BLaER1 treated with 17β-estradiol and CSF1 and Interleukin-3, amounts not matched to agents 10 nM and 100 nM (cell line): ENCODE measurements around the gene MTHFD1L.

ENCODE experiments used
- H3K27ac ChIP-seq, 11 experiments: shearing (Covaris generic); formaldehyde crosslinking; 2 replicates each; pipeline ENCODE4 v1.8.1; 2022
- H3K27me3 ChIP-seq, 11 experiments: shearing (Covaris generic); formaldehyde crosslinking; 2 replicates each; pipeline ENCODE4 v1.8.1; 2022
- H3K36me3 ChIP-seq, 11 experiments: shearing (Covaris generic); formaldehyde crosslinking; 2 replicates each; pipeline ENCODE4 v1.8.1; 2022
- H3K4me1 ChIP-seq, 10 experiments: shearing (Covaris generic); formaldehyde crosslinking; 2 replicates each; pipeline ENCODE4 v1.8.1; 2022
- H3K4me2 ChIP-seq, 11 experiments: shearing (Covaris generic); formaldehyde crosslinking; 2 replicates each; pipeline ENCODE4 v1.8.1; 2022
- H3K4me3 ChIP-seq, 10 experiments: shearing (Covaris generic); formaldehyde crosslinking; 2 replicates each; pipeline ENCODE4 v1.8.1; 2022
- H3K9ac ChIP-seq, 11 experiments: shearing (Covaris generic); formaldehyde crosslinking; 2 replicates each; pipeline ENCODE4 v1.8.1; 2022
- H3K9me3 ChIP-seq, 11 experiments: shearing (Covaris generic); formaldehyde crosslinking; replicated peaks in 1 of 11; 2 replicates each; pipeline ENCODE4 v1.8.1; 2022
- H4K20me1 ChIP-seq, 11 experiments: shearing (Covaris generic); formaldehyde crosslinking; 2 replicates each; pipeline ENCODE4 v1.8.1; 2022
- Cebpa-rat ChIP-seq, 11 experiments: shearing (Covaris generic); IDR thresholded peaks; 2 replicates each; pipeline ENCODE4 v1.8.1; 2022

The MTHFD1L gene

DNA sequence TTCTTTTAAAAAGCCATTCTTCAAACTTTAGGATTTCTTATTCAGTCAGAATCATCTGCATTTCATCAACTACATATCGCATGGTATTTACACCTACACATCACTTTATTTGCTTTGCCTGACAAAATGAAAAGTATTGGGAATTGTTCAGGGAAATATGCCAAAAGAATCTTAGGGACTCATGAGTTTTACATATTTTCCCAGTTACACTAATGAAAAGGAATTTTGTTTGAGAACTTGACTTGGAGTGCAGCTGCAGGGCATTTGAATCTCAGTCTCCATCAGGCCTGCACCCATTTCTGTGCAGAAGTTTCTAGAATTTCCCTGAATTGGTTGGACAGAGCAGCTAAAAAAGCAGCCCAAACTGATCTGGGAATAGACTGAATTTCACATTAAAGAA, 65.3 kb downstream of the MTHFD1L start:
- Histone ChIP-seq H3K9ac (no peak overlapping the region), H3K9me3 (no peaks in the 10 kb centered on the region), H3K4me2 (no peak overlapping the region), H3K36me3 (peaks cover 66 to 96% (median 86%) of the 10 kb centered on the region in 11 experiments), H3K27me3 (no peaks in the 10 kb centered on the region), H3K4me3 (no peak overlapping the region), H3K4me1 (peaks cover 0 to 9% (median 2%) of the 10 kb centered on the region in 10 experiments; a peak in 5 of 20 replicates), H4K20me1 (peaks cover 0 to 17% (median 0%) of the 10 kb centered on the region in 11 experiments; a peak in 4 of 22 replicates), H3K27ac (no peak overlapping the region)
- no peak for TF ChIP-seq Cebpa-rat (IDR thresholded peaks at IDR 0.05)

GRCh38 chr6:150931405-150931804, 65.9 kb downstream of the MTHFD1L start:
- Histone ChIP-seq H3K4me1 (peaks cover 0 to 13% (median under 1%) of the 10 kb centered on the region in 10 experiments; a peak in 8 of 20 replicates), H3K9me3 (no peaks in the 10 kb centered on the region), H4K20me1 (peaks cover 0 to 20% (median 0%) of the 10 kb centered on the region in 11 experiments; a peak in 3 of 22 replicates), H3K9ac (no peak overlapping the region), H3K27ac (no peak overlapping the region), H3K27me3 (no peaks in the 10 kb centered on the region), H3K4me3 (no peak overlapping the region), H3K36me3 (peaks cover 66 to 96% (median 86%) of the 10 kb centered on the region in 11 experiments), H3K4me2 (no peak overlapping the region)
- no peak for TF ChIP-seq Cebpa-rat (IDR thresholded peaks at IDR 0.05)

- Histone ChIP-seq H3K4me2 (no peak overlapping the region), H3K9me3 (no peaks in the 10 kb centered on the region), H3K27me3 (no peaks in the 10 kb centered on the region), H3K4me1 (peaks cover 0 to 17% (median 4%) of the 10 kb centered on the region in 10 experiments; a peak in 9 of 20 replicates), H3K9ac (no peak overlapping the region), H3K27ac (no peak overlapping the region), H3K36me3 (peaks cover 75 to 96% (median 86%) of the 10 kb centered on the region in 11 experiments), H3K4me3 (no peak overlapping the region), H4K20me1 (peaks cover 0 to 20% (median 0%) of the 10 kb centered on the region in 11 experiments; a peak in 3 of 22 replicates)
- TF ChIP-seq Cebpa-rat (IDR thresholded peaks at IDR 0.05): no peak
Observed at GRCh38 chr6:150932996-150933395, 67.5 kb downstream of the MTHFD1L start.

GRCh38 chr6:150934380-150934779, 68.9 kb downstream of the MTHFD1L start:
- H3K36me3 ChIP-seq: peaks cover 80 to 96% (median 88%) of the 10 kb centered on the region in 11 experiments
- H3K4me3 ChIP-seq: no peak overlapping the region
- no peaks in the 10 kb centered on the region for H3K9me3 ChIP-seq
- no peak for TF ChIP-seq Cebpa-rat (IDR thresholded peaks at IDR 0.05)
- no peak overlapping the region for H3K4me2 ChIP-seq
- H3K27ac ChIP-seq: no peak overlapping the region
- no peak overlapping the region for H3K9ac ChIP-seq
- peaks cover 0 to 17% (median 4%) of the 10 kb centered on the region in 10 experiments; a peak in 9 of 20 replicates for H3K4me1 ChIP-seq
- H3K27me3 ChIP-seq: no peaks in the 10 kb centered on the region
- peaks cover 0 to 17% (median 0%) of the 10 kb centered on the region in 11 experiments; a peak in 5 of 22 replicates for H4K20me1 ChIP-seq

DNA sequence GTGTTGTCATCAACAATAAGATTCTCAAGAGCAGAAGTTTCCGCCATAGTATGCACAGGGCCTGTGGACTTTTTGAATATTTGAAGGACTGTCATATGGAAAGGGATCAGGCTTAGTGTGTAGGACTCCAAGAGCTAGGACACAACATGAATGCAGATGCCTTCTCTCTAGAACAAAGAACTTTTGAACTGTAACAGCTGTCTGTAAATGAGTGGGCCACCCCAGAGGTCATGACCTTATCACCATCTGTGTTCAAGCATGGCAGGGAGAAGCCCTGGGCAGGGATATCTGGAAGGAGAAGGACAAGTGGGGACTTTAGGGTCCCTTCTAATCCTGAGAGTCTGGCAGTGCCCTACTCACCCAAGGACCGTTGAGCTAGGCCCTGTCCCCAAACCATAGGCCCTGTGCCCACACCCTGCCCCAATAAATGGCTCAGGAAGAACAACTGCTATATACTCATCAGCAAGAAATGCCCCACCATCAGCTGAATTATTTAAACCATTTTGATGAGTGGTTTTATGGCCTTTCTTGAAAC, 70.6 kb downstream of the MTHFD1L start:
- no peaks in the 10 kb centered on the region for H3K27me3 ChIP-seq
- H3K36me3 ChIP-seq: peaks cover 86 to 98% (median 92%) of the 10 kb centered on the region in 11 experiments
- H3K4me2 ChIP-seq: peak overlapping the region in 1 of 11 experiments; percentile 47; a peak in 2 of 22 replicates
- no peak overlapping the region for H3K9ac ChIP-seq
- H3K9me3 ChIP-seq: no peaks in the 10 kb centered on the region
- H3K4me1 ChIP-seq: peaks cover 0 to 21% (median 4%) of the 10 kb centered on the region in 10 experiments; a peak in 9 of 20 replicates
- peak overlapping the region in 3 of 11 experiments; percentile 22 to 71 (median 52); a peak in 4 of 22 replicates for H3K27ac ChIP-seq
- peaks cover 0 to 17% (median 0%) of the 10 kb centered on the region in 11 experiments; a peak in 4 of 22 replicates for H4K20me1 ChIP-seq
- no peak overlapping the region for H3K4me3 ChIP-seq
- TF ChIP-seq Cebpa-rat (IDR thresholded peaks at IDR 0.05): no peak

DNA sequence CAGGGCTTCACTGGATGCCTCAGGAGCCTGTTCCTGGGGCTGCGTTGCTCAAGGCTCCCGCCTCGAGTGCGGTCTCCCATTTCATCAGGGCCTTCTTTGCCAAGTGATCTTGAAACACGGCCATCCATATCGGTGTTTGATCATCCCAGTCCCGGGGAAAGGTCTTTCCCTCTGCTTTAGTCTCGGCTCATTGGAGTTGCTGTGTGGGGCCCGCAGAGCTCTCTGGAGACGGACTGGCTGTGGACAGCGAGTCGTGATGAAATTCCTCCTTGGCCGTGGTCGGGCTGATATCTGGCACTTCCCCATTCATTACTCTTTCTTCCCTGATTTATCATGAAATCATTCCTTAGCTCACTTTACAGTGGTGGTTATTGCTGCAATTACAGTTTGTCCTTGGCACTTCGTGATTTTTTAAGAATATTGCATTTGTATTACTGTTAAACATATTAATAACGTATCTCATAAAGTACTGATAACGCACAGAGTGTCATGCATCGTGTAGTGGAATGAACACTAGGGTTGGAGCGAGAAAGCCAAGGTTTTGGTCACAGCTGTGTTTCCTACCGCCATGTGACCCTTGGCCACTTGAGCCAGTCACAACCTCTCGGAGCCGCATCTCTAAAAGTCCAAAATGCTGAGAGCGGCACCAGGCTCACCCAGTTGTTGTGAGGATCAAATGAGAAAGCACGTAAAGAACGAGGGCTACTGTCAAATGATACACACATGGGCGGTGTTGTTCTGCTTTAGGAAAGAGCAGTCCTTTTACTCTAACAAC, 71.8 kb downstream of the MTHFD1L start:
- H3K36me3 ChIP-seq: peaks cover 82 to 98% (median 90%) of the 10 kb centered on the region in 11 experiments

DNA sequence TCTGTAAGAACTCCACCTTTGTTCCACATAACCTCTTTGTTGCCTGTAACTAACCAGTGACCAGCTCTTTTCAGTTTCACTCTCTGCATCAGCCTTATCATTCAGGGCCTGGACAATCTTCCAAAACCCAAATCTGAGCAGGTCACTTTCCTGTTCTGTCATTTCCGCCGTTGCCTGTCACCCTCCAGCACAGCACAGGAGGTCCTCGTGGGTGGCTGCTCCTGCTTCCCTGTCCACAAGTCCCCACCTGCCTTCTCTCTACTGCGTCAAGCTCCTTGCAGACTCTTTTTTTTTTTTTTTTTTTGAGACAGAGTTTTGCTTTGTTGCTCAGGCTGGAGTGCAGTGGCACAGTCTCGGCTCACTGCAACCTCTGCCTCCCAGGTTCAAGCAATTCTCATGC, 73.9 kb downstream of the MTHFD1L start:
- Histone ChIP-seq H3K36me3 (peaks cover 80 to 99% (median 90%) of the 10 kb centered on the region in 11 experiments), H3K27ac (no peak overlapping the region), H3K4me2 (no peak overlapping the region), H3K9ac (no peak overlapping the region), H4K20me1 (peaks cover 0 to 11% (median 0%) of the 10 kb centered on the region in 11 experiments; a peak in 3 of 22 replicates), H3K9me3 (no peaks in the 10 kb centered on the region), H3K4me1 (peaks cover 0 to 22% (median 4%) of the 10 kb centered on the region in 10 experiments; a peak in 9 of 20 replicates), H3K4me3 (no peak overlapping the region), H3K27me3 (no peaks in the 10 kb centered on the region)
- TF ChIP-seq Cebpa-rat (IDR thresholded peaks at IDR 0.05): no peak

More for the DNA sequence above, 71.8 kb downstream of the MTHFD1L start:
- Histone ChIP-seq H3K27me3 (no peaks in the 10 kb centered on the region), H3K9me3 (no peaks in the 10 kb centered on the region), H3K27ac (peak overlapping the region in 5 of 11 experiments; percentile 31 to 71 (median 52); a peak in 9 of 22 replicates), H3K4me2 (peak overlapping the region in 4 of 11 experiments; percentile 10 to 47 (median 39); a peak in 8 of 22 replicates), H3K9ac (peak overlapping the region in 1 of 11 experiments; percentile 23; a peak in 1 of 22 replicates), H3K4me3 (no peak overlapping the region), H4K20me1 (peaks cover 0 to 17% (median 0%) of the 10 kb centered on the region in 11 experiments; a peak in 4 of 22 replicates), H3K4me1 (peaks cover 0 to 22% (median 4%) of the 10 kb centered on the region in 10 experiments; a peak in 9 of 20 replicates)
- TF ChIP-seq Cebpa-rat (IDR thresholded peaks at IDR 0.05): no peak

DNA sequence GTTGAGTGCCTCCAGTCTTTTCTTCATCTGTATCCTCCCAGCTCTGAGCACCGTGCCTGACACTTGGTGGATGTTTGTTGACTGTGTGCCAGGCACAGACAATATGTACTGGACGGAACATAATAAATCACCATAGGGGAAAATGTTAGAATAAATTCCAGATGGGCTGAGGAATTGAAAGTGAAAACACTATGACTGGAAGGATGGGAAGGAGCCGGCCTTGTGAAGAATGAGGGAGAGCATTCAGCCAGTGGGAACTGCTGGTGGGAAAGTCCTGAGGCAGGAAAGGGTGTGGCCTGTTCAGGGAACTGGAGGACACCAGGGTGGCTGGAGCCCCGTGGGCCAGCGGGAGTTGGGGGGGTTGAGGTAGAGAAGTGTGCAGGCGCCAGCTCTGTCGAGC, 75.4 kb downstream of the MTHFD1L start:
- Histone ChIP-seq H3K4me2 (no peak overlapping the region), H3K36me3 (peaks cover 86 to 99% (median 95%) of the 10 kb centered on the region in 11 experiments), H3K4me3 (no peak overlapping the region), H3K9me3 (no peaks in the 10 kb centered on the region), H4K20me1 (peaks cover 0 to 8% (median 0%) of the 10 kb centered on the region in 11 experiments; a peak in 3 of 22 replicates), H3K9ac (no peak overlapping the region), H3K27me3 (no peaks in the 10 kb centered on the region), H3K27ac (no peak overlapping the region), H3K4me1 (peaks cover 0 to 21% (median 4%) of the 10 kb centered on the region in 10 experiments; a peak in 9 of 20 replicates)
- TF ChIP-seq Cebpa-rat (IDR thresholded peaks at IDR 0.05): no peak

DNA sequence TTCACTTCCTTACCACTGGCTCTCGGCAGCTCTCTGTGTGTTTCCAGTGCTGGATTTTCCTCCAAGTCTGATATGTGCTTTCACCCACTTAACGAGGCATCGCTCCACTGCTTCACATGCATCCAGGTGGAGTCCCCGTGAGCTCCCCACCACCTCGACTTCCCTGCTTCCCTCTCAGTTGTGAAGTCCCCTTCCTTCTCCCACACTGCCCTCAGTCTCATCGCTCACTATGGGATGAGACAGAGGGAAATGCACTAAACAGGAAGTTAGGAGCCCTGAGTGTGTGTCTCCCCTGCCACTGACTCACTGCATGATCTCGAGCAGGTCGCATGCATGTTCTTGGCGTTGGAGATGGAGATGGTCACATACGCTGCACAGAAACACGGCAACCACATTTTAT, 84.0 kb downstream of the MTHFD1L start:
- TF ChIP-seq Cebpa-rat (IDR thresholded peaks at IDR 0.05): no peak
- no peak overlapping the region for H3K9ac ChIP-seq
- peaks cover 0 to 12% (median 0%) of the 10 kb centered on the region in 11 experiments; a peak in 4 of 22 replicates for H4K20me1 ChIP-seq
- H3K4me2 ChIP-seq: no peak overlapping the region
- no peak overlapping the region for H3K27ac ChIP-seq
- H3K36me3 ChIP-seq: peaks cover 93 to 100% (median 97%) of the 10 kb centered on the region in 11 experiments
- H3K27me3 ChIP-seq: no peaks in the 10 kb centered on the region
- H3K9me3 ChIP-seq: no peaks in the 10 kb centered on the region
- H3K4me3 ChIP-seq: no peak overlapping the region
- no peaks in the 10 kb centered on the region for H3K4me1 ChIP-seq
